HFF-Myc (cell line): Measurements from ENCODE around the gene LHFPL2.

Source experiments
- DNase-seq: peaks from one replicate; pipeline ENCODE4 v3.0.0-alpha.2; 2011; ENCODE audit warnings: low read depth; ENCODE audit errors: extremely low read depth
- H3K4me3 ChIP-seq: replicated peaks from 2 replicates; pipeline ENCODE4 v1.5.1; 2011; ENCODE audit warnings: low read depth, mild to moderate bottlenecking, control low read depth, low read length
- CTCF ChIP-seq: IDR thresholded peaks from 2 replicates; pipeline ENCODE4 v1.5.1; 2012; ENCODE audit warnings: mild to moderate bottlenecking, low read depth, low read length, control low read depth; ENCODE audit errors: missing control alignments

The LHFPL2 gene

DNA sequence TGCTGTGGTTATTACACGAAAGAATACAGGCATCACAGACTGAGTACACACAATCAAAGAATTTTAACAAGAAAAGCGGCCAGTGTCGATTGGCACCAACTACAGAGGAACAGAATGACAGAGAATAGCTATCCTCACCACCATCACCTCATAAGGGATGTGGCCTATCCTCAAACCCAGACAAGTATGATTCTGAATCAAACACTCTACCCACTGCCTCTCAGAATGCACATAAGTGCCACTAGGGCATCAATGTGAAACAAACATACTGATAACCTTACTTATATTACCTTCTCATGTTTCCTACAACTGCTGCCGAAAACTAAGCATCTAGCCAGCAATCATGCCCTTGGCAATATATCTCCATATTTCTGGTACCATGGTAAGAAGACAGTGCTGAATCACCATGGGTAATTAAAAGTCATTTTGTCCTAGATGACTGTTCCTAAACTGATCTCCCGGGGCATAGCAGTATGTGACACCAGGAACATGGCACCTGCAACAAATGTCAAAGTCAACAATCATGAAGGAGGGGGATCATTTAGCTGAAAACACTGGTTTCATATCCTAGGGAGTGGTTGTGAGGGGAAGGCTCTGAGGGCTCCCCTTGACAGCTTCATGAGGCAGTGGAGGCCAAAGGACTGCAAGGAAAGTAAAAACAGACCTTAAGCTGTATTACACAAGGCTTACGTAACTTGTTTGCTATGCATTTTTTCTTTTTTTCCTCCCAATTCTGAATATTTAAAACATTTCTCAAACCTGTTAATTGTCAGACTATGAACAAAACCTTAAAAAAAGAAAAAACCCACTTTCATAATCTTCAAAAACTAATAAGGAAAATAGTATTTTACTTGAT is 88.3 kb downstream of the LHFPL2 start:
- H3K4me3 ChIP-seq: no peak overlapping the region
- DNase-seq: no peak
- TF ChIP-seq CTCF: no peak

- DNase-seq: no peak
- TF ChIP-seq CTCF: no peak
- H3K4me3 ChIP-seq: no peak overlapping the region
These were observed 91.0 kb downstream of the LHFPL2 start for GRCh38 chr5:78557601-78558000.

DNA sequence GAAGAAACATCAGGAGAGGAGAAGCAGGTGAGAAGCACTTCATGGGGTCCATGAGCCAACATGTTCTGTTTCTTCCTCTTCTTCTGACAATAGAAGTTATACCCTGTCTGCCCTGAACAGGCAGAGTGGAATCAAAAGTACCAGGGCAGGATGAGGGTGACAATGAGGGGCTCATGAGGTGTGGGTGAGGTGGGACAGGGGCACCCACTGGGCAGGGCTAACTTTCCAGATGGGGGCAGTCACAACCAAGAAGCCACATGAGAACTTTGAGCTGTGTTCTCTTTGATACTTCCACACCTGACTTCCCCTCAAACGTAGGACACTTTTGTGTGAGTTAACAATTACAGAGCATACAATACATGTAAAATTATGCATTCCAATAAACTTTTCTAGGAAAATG is 92.7 kb downstream of the LHFPL2 start:
- TF ChIP-seq CTCF: no peak
- no peak overlapping the region for H3K4me3 ChIP-seq
- no peak for DNase-seq

GRCh38 chr5:78554670-78555069 is 93.9 kb downstream of the LHFPL2 start:
- H3K4me3 ChIP-seq: no peak overlapping the region
- DNase-seq: no peak
- TF ChIP-seq CTCF: no peak

DNA sequence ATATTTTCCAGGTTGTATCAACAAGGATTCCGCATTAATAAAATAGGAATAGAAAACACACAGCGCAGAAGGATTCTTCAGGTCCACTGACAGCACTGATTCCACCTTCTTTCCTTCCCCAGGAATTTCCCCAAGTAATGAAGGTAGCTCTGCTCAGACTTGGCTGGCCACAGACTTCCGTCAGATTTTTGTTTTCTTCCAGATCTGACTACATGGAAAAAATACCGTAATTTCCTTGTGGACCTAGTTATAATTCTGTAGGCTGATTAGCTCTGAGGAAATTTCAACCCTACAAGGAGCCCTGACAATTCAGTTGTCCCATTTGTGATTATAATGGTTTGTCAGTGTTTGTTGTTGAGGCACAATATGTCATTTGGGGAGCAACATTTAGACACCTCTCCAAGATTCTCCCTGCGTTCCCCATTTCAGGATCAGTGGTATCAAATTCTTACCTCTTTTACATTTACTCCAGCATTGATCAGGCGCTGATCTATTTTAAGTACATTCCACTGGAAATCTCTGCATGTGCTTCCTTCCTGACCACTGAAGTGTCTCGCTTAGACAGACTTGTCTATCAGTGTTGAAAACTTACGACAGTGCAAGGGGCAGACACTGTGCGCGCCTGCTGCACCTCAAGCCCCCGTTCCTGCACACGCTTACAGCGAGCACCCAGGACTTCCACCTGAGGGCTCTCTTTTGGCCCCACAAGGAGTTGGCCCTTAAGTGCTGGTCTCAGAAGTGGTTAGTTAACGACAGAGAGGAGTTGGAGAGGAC is 94.8 kb downstream of the LHFPL2 start:
- no peak overlapping the region for H3K4me3 ChIP-seq
- no peak for DNase-seq
- no peak for TF ChIP-seq CTCF

DNA sequence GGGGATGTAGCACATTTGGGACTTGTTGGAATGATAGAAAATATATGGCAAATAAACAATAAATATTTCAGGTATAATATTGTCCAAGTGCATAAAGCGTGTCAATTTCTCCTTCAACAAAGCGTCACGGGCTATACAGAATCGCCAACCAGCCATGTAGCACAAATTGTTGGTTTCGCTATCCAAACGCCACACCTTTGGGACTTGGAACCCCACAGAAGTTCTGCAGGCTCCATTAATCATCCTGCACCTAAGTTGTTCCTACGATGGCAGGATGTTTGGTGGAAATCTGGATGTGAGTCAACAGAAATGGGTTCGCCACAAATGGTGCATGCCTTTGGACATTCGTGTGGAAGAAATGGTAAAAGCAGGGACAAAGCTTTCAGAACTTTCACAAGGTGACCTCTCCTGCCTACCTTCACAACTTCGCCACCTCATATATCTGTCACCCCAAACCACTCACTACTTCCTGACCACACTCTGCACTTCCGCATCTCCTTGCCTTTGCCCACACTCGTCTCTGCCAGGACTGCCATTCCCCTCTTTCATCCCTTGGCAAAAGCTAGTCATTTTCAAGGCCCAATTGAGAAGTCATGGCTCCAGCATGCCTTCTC is 95.7 kb downstream of the LHFPL2 start:
- DNase-seq: no peak
- TF ChIP-seq CTCF: no peak
- no peak overlapping the region for H3K4me3 ChIP-seq
